OCI-LY7 (cell line): ENCODE results near the gene PI4K2A.

Experiments used
- EZH2phosphoT487 ChIP-seq: fragments of 200-600 bp; sonication (generic); IDR thresholded peaks from 2 replicates; pipeline ENCODE4 v1.6.1; 2018; ENCODE audit warnings: low read depth, borderline replicate concordance, mild to moderate bottlenecking, mixed run types, antibody characterized with exemption, low read length, moderate library complexity, mixed read lengths
- TF ChIP-seq, protein P1 (sequence below): fragments of 200-600 bp; sonication (generic); conservative IDR thresholded peaks from 2 replicates; pipeline ENCODE4 v1.5.1; 2014; ENCODE audit warnings: mild to moderate bottlenecking, antibody characterized with exemption, low read length, moderate library complexity, mixed read lengths

DNA sequence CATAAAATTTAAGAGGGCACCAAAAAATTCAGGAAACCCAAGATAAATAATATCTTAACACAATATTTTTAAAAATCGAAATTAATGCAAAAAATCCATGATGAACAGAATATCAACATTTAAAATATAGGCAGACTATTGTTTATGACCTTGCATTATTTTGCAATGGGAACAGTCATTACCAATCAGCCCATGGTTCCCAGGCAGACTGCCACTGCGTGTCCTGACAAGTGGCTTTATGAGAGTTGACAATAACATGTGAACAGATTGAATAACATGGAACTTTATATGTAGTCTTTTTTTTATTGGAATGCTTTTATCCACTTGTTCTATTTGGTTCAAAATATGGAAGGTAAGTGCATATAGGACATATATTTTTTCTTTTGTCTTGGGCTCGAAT, 49.7 kb downstream of the PI4K2A start:
- TF ChIP-seq, protein P1, sequence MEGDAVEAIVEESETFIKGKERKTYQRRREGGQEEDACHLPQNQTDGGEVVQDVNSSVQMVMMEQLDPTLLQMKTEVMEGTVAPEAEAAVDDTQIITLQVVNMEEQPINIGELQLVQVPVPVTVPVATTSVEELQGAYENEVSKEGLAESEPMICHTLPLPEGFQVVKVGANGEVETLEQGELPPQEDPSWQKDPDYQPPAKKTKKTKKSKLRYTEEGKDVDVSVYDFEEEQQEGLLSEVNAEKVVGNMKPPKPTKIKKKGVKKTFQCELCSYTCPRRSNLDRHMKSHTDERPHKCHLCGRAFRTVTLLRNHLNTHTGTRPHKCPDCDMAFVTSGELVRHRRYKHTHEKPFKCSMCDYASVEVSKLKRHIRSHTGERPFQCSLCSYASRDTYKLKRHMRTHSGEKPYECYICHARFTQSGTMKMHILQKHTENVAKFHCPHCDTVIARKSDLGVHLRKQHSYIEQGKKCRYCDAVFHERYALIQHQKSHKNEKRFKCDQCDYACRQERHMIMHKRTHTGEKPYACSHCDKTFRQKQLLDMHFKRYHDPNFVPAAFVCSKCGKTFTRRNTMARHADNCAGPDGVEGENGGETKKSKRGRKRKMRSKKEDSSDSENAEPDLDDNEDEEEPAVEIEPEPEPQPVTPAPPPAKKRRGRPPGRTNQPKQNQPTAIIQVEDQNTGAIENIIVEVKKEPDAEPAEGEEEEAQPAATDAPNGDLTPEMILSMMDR: no peak
- TF ChIP-seq EZH2phosphoT487: no peak
